HG02759 (cell line): ENCODE results near the gene MAG.
A peak's percentile ranks its signal among the peaks of the same experiment; 100 is the strongest.

Source experiments
- ATAC-seq: cut with Tn5 transposase; IDR thresholded peaks from one replicate; pipeline ENCODE4 v1.9.1; 2021; ENCODE audit warnings: mild to moderate bottlenecking, moderate library complexity; ENCODE audit not compliant: unreplicated experiment

MAG gene

DNA sequence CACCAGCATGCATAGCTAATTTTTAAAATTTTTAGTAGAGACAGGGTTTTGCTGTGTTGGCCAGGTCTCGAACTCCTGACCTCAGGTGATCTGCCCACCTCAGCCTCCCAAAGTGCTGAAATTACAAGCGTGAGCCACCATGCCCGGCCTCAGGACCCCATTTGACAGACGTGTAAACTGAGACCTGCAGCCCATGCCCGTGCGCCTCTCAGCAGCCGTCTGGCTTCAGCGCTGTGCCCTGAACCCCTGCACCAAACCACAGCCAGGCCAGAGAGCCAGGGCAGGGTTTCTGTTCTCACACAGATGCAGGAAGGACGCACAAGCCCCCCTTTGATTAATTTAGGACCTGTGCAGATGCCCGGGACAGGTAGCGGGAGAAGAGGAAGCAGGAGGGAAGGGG, 48.5 kb downstream of the MAG start:
- ATAC-seq: no peak

DNA sequence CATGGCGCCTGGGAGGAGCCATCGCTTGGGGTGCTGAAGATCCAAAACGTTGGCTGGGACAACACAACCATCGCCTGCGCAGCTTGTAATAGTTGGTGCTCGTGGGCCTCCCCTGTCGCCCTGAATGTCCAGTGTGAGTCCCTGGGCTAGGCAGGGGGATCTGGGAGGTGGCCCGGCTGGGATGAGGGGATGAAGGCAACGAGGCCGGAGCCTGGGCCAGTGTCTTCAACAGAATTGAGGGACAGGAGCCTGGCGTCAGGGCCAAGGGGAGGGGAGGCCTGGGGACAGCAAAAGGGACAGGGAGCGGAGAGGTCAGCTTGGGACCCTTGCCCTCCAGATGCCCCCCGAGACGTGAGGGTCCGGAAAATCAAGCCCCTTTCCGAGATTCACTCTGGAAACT, 49.0 kb downstream of the MAG start:
- ATAC-seq: no peak

DNA sequence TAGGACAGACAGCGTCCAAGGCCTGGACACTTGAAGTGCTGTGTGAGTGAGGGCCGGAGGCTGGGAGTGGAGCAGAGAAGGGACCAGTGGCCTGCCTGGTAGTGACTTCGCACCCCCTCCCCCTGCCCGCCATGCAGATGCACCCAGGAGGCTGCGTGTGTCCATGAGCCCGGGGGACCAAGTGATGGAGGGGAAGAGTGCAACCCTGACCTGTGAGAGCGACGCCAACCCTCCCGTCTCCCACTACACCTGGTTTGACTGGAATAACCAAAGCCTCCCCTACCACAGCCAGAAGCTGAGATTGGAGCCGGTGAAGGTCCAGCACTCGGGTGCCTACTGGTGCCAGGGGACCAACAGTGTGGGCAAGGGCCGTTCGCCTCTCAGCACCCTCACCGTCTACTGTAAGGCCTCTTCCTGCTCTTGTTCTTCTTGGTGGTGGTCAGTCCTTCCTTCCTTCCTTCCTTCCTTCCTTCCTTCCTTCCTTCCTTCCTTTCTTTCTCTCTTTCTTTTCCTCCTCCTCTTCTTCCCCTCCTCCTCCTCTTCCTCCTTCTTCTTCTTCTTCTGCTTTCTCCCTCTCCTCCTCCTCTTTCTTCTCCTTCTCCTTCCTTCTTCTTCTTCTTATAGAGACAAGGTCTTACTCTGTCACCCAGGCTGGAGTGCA, 49.7 kb downstream of the MAG start:
- no peak for ATAC-seq

DNA sequence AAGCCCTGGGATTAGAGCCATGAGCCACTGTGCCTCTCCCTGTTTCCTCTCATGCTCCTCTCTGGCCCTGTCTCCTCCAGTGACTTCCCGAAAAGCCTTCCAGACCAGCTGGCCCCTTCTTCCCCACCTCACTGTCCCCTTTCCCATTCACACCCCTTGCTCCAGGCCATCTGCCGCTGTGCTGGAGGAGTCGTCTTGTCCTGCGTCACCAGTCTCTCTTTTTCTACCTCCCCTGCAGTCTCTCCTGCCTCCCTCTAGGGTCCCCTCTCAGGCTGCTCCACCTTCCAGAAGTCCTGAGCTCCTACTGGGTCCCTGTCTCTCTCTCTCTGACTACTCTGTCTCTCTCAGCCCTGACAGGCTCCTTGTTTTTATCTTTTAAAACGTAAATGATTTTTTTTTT, 50.5 kb downstream of the MAG start:
- no peak for ATAC-seq

DNA sequence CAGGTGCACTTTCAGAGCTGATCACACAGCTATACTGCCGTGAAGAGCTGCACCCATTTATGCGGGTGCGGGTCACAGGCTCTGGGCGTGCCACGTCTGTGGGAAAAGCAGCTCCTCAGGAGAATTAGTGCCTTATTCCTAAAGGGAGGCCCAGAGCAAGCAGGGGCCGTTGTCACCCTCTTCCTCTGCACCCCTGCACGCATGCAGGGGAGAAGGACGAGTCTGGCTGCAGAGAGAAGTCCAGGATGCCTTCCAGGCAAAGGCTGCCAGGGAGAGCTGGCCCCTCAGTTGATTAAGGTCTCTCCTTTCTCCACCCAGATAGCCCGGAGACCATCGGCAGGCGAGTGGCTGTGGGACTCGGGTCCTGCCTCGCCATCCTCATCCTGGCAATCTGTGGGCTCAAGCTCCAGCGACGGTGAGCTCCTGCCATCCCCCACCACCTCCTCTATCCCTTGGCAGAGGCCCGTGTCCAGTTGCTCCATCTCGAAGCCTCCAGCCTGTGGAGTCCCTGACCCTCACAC, 52.6 kb downstream of the MAG start:
- no peak for ATAC-seq

DNA sequence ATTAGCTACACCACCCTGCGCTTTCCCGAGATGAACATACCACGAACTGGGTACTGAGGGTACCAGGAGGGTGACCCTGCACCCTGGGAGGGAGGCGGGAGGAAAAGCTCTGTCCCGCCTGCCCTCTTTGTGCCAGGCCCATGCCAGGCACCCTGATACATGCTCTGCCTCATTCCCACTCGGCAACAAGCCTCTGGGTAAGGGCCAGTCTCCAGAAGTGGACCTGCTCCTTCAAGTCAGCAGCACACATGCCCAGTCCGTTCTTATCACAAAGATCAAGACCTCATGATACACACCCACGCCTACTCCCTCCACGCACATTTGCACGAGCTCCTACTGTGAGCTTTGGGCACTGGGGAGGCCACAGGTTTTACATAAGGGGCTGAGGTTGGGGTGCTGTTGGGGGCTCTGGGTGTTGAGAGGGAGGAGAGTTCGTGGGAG, 53.7 kb downstream of the MAG start:
- ATAC-seq: no peak

DNA sequence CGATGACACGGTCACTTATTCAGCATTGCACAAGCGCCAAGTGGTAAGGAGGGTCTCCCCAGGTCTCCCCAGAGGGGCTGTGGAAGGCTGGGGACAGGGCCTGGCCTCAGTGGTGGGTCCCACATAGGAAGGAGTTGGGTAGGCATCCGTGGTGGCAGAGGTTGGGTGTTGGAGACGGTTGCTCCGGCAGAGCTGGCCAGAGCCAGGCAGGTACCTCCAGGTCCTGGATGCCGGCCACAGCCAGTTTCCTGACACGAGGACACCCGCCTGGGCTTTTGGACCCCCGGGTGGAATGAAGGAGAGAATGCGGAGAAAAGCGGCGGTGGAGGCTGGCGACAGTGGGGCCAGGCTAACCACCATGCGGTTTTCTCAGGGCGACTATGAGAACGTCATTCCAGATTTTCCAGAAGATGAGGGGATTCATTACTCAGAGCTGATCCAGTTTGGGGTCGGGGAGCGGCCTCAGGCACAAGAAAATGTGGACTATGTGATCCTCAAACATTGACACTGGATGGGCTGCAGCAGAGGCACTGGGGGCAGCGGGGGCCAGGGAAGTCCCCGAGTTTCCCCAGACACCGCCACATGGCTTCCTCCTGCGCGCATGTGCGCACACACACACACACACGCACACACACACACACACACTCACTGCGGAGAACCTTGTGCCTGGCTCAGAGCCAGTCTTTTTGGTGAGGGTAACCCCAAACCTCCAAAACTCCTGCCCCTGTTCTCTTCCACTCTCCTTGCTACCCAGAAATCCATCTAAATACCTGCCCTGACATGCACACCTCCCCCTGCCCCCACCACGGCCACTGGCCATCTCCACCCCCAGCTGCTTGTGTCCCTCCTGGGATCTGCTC, 54.5 kb downstream of the MAG start:
- peak; percentile 35 for ATAC-seq

DNA sequence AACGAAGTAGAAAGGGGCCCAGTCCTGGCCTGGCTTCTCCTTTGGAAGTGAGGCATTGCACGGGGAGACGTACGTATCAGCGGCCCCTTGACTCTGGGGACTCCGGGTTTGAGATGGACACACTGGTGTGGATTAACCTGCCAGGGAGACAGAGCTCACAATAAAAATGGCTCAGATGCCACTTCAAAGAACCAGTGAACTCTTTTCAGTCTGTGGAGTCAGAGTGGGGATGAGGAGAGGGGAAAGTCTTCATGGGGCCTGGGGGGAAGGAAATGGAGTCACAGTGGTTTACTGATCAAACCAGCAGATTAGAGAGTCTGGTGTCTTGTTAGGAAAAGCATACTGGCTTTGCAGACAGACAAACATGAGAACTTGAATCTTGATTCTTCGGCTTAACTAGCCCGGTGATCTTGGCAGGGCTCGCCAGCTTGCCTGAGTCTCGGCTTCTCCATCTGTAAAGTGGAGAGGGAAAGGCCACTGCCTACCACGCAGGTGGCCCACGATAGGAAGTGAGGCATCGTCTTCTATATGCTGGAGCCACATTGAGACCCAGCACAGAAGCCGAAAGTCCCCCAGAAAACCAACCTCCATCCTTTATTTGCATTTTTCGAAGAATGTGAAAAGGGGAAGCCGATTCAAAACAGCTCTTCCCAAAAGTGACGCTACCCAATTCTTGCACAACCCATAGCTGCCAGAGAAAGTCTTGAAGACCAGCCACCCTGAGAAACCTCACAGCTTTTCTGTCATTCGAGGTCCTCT, 55.4 kb downstream of the MAG start, which contains the start of gene FFAR1:
FFAR1 (plus strand) TSS at position 732 of the 759 bp plus-strand sequence. CDS start 3,650 bp downstream, outside the sequence.
- ATAC-seq: peak; percentile 61

DNA sequence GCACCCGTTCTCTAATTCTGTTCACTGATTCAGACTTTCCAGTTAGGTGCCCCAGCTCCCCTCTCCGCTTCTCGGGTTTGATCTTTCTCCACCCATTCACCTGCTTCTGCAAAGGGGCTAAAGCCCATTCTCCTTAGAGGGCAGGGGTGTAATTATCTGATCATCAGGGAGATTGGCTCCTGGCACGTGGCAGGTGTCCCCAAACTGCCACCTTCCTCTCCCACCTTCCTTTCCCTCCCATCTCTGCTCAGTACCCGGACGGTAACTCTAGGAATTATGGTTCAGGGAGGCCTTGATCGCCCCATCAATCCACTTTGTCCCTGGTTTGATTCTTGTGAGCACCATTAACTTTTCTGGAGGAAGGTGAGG, 56.0 kb downstream of the MAG start:
- no peak for ATAC-seq

DNA sequence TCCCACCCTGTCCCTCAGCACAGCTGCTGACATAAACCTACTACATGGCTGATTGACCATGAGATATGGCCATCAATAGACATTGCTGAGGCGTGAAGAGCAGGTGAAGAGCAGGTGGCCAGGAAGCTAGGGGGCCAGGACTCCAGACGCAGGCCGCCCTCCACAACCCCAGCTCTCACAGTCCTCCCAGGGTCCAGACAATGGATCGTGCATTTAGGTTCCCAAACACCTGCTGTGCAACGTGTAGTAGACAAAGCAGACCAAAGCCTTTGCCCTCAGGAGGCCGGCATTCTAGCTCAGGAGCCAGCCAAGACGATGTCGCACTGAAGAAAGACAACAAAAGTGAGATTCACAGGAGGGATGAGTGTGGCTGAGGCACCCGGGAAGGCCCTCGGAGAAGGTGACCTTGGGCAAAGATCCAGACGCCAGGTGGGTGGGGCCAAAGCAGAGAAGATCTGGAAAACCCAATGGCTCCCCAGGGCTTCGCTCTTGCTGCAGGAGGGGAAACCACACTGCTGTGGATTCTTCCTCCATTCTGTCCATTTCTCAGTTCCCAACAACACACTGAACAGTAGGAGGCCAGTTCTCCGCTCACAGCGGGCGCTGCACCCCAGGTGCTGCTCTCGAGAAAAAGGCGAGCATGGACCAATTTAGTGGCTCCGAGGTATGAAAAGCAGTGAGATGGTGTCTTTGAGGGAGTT, 57.1 kb downstream of the MAG start:
- ATAC-seq: no peak

DNA sequence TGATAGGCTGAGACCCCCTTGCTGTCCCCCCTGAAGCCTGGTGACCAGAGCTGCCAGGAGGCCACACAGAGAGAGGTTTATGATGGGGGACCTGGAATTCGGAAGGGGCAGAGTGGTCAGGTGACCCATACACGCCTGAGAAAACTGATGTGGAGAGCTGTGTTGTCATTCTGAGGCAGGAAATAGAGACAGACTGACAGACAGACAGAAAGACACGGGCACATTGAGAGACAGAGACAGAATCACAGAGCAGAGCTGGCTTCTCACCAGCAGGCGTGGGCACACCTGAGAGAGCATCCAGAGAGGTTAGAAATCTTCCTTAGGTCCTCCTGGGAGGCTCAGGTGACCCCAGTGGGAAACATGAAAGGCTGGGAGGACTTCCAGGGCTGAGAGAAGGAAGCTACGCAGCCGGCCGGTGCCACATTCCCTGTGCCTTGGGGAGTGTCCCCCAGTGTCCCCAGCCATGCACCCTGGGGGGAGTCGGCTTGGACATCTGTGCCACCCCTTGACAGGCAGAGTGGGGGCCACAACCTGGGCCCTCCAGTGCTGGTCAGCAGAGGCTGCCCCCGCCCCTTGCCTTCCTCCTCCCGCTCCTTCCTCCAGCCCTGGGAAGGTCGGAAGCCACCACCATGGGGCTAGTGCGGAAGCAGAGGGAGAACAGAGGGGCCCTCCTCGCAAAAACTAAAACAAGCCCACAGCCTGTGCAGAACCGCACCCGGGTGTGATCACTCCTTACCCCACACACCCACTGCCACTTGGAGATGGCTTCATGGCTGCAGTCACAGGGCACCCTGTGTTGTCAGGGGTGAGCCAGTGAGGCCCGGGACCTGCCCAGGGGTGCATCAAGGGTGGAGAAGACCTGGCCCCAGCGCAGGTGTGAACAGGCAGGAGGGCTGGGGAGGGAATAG, 57.9 kb downstream of the MAG start:
- ATAC-seq: no peak

DNA sequence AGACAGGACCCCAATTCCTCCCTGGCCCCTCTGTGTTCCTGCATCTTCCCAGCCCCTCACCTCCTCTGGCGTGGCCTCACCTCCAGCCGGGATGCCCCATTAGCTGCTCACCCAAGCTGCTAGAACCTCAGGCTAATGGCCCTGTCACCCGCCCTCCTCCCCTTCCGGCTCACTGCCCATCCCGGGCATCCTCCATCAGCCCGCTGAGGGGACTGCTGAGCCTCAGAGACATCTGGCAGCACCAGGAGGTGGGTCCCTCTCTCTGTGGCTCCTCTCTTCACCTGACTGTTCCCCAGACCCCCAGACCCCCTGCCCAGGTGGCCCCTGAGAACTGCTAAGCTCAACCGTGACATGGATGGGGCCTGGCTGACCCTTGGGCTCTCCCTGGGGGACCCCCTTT, 58.6 kb downstream of the MAG start:
- ATAC-seq: no peak

DNA sequence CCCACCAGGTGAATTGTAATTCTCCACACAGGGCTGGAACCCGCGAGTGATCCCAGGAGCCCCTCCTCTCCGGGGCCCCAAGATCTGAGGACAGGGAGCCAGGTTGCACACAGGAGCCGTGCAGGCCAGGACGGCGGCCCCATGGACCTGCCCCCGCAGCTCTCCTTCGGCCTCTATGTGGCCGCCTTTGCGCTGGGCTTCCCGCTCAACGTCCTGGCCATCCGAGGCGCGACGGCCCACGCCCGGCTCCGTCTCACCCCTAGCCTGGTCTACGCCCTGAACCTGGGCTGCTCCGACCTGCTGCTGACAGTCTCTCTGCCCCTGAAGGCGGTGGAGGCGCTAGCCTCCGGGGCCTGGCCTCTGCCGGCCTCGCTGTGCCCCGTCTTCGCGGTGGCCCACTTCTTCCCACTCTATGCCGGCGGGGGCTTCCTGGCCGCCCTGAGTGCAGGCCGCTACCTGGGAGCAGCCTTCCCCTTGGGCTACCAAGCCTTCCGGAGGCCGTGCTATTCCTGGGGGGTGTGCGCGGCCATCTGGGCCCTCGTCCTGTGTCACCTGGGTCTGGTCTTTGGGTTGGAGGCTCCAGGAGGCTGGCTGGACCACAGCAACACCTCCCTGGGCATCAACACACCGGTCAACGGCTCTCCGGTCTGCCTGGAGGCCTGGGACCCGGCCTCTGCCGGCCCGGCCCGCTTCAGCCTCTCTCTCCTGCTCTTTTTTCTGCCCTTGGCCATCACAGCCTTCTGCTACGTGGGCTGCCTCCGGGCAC, 59.6 kb downstream of the MAG start:
- no peak for ATAC-seq

DNA sequence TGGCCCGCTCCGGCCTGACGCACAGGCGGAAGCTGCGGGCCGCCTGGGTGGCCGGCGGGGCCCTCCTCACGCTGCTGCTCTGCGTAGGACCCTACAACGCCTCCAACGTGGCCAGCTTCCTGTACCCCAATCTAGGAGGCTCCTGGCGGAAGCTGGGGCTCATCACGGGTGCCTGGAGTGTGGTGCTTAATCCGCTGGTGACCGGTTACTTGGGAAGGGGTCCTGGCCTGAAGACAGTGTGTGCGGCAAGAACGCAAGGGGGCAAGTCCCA, 60.2 kb downstream of the MAG start:
- no peak for ATAC-seq

DNA sequence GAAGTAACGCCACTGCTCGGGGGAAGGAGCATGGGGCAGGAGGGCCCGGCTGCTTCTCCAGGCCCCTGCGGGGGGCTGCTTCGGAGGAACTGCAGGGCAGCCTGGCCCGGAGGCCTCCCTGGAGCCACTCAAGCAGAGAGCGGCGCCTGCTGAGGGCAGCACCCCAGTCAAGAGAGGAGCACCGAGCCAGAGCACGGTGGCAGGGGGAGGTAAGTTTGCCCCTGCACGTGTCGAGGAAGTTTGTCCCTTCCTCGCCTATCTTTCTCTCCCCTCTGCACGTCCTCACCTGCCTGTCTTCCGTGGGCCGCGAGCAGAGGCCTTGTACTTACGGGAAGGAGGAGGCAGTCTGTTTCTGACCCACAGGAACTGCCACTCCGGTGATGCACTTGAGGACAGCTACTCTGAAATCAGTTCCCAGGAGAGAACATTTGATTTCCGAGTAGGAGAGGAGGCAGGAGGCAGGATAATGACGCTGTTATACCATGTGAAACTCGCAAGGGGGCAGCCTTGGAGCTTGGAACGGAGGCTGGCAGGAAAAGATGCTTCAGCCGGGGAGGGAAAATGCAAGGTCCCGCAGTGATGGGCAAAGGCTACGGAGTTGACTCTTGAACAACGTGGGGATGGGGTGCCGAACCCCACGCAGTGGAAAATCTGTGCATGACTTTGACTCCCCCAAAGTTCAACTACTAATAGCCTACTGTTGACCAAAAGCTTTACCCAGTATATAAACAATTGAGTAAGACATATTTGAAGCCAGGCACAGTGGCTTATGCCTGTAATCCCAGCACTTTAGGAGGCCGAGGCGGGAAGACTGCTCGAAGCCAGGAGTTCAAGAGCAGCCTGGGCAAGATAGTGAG, 60.7 kb downstream of the MAG start:
- ATAC-seq: no peak

DNA sequence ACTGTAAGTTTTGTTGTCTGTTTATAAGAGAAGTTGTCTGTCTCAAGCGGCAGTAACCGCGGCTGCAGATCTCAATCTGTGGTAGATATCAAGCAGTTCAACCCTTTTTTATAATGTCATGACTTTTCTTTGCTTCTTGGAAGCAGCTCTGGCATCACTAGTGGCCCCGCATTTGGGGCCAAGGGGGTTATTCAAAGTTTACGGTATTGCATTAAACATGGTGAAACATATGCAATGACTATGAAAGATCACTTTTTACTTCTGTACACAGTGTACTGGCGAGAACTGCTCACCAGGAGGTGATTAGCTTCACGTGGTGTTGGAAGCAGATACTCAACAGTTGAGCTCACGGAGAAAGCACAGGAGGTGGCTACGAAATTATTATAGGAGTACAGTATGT, 61.7 kb downstream of the MAG start:
- ATAC-seq: no peak

DNA sequence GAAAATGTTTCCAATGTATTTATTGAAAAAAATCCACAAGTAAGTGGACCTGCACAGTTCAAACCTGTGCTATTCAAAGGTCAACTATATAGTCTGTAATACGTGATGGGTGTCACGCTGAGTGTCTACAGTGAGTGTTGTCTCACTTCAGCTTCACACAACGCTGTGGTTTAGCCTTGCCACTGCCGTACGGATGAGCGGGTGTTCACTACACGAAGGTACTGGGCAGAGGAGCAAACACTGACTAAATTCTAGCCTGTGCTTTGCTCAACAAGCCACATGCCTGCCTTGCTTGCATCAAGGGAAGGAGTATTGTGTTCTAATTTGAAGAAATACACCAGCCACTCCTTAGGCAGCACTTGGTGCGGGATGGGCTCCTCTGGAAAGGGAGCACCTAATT, 62.9 kb downstream of the MAG start:
- no peak for ATAC-seq

DNA sequence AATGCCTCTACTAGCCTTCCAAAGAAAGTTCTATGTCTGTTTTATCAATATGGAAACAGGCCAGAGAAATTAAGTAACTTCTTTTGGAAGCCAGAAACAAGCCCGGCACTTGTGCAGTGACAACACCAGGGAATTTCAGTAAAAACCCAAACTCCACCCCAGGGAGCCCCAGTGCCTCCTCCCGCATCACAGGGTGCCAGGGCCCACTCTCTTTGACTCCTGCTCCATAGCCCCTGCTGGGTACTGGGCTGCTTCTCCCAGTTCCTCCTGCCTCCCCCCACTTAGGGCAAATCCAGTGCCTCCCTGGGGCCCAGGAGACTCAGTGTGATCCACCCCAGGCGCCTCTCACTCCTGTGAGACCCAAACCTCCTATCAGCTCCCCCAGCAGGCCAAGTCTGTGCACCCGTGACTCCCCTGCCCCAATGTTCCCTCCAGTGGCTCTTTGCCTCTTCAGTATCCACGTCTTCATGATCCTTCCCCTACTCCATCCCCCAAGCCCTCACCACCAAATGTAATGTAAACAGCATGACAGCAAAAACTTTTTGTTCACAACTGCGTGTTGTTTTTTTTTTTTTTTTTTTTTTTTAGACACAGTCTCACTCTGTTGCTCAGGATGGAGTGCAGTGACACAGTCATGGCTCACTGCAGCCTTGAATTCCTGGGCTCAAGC, 64.0 kb downstream of the MAG start:
- no peak for ATAC-seq
